ENCODE measurements around the gene VPS29. TPM values are rescaled to one million over a fixed set of nuclear protein-coding genes. Genes with fewer than 3 reads are reported as not detected.

VPS29 gene
- total RNA-seq, 3 donors from 2014 or later (not counting 1 experiment from before 2014, with no cell fraction given) = 94.3 to 115 (median 99.6) TPM

- no peaks in the 10 kb centered on the region for H3K9me3 ChIP-seq (ENCODE audit: control insufficient read depth, insufficient read depth, low read length)
- intact Hi-C loops (cut with micrococcal nuclease) = no loop called here
- peaks cover 20 to 24% of the 10 kb centered on the region in 2 donors for H3K4me1 Mint-ChIP-seq
- no peak for ATAC-seq
- no peaks in the 10 kb centered on the region for H3K9me3 Mint-ChIP-seq
- H3K4me3 Mint-ChIP-seq = no peak overlapping the region
- H3K4me3 ChIP-seq (ENCODE audit: low read length) = no peak overlapping the region
- H3K4me1 ChIP-seq (ENCODE audit: control insufficient read depth, insufficient read depth, low read length) = peaks cover 20% of the 10 kb centered on the region
- H3K36me3 Mint-ChIP-seq = no peaks in the 10 kb centered on the region
- no peaks in the 10 kb centered on the region for H3K27me3 Mint-ChIP-seq (ENCODE audit: low read depth in 2 of 2)
- TF ChIP-seq CTCF (IDR thresholded peaks at IDR 0.05) = no peak
- H3K27ac ChIP-seq (ENCODE audit: low read length) = no peak overlapping the region
- DNase-seq = no peak
- 100% methylated on average over 2 of the region's 3 CpGs for WGBS (ENCODE audit: insufficient coverage)
- no peak overlapping the region for H3K27ac Mint-ChIP-seq
- H3K36me3 ChIP-seq (ENCODE audit: control insufficient read depth, insufficient read depth, low read length) = no peaks in the 10 kb centered on the region
- H3K27me3 ChIP-seq (ENCODE audit: control insufficient read depth, insufficient read depth, low read length) = no peaks in the 10 kb centered on the region
Measured at GRCh38 chr12:110505332-110505731, 3.4 kb upstream of the VPS29 start.

- H3K36me3 Mint-ChIP-seq = no peaks in the 10 kb centered on the region
- DNase-seq (no peak), ATAC-seq (no peak)
- H3K27me3 Mint-ChIP-seq (ENCODE audit: low read depth in 2 of 2) = no peaks in the 10 kb centered on the region
- no peak overlapping the region for H3K27ac ChIP-seq (ENCODE audit: low read length)
- TF ChIP-seq CTCF (IDR thresholded peaks at IDR 0.05) = no peak
- no peak overlapping the region for H3K4me3 Mint-ChIP-seq
- H3K4me1 ChIP-seq (ENCODE audit: control insufficient read depth, insufficient read depth, low read length) = peaks cover 20% of the 10 kb centered on the region
- no CpG with 5 or more reads among the region's 1 CpG for WGBS (ENCODE audit: insufficient coverage)
- H3K27me3 ChIP-seq (ENCODE audit: control insufficient read depth, insufficient read depth, low read length) = no peaks in the 10 kb centered on the region
- H3K9me3 ChIP-seq (ENCODE audit: control insufficient read depth, insufficient read depth, low read length) = no peaks in the 10 kb centered on the region
- H3K4me3 ChIP-seq (ENCODE audit: low read length) = no peak overlapping the region
- intact Hi-C loops (cut with micrococcal nuclease) = loop anchor here (2.0 to 5.0 kb wide), 2 partner anchors 79 to 221 kb away; partner anchors contain the start of genes ATP2A2 and PPTC7
- peak overlapping the region in 1 of 2 donors; percentile 29 for H3K27ac Mint-ChIP-seq
- H3K9me3 Mint-ChIP-seq = no peaks in the 10 kb centered on the region
- H3K4me1 Mint-ChIP-seq = peaks cover 29 to 33% of the 10 kb centered on the region in 2 donors
- H3K36me3 ChIP-seq (ENCODE audit: control insufficient read depth, insufficient read depth, low read length) = no peaks in the 10 kb centered on the region
Measured at GRCh38 chr12:110503432-110503831, 1.5 kb upstream of the VPS29 start.

- Mint-ChIP-seq H3K36me3 (no peaks in the 10 kb centered on the region), H3K27ac (peak overlapping the region; percentile 98 to 100), H3K4me1 (peaks cover 29 to 33% of the 10 kb centered on the region in 2 donors), H3K27me3 (ENCODE audit: low read depth in 2 of 2) (no peaks in the 10 kb centered on the region), H3K9me3 (no peaks in the 10 kb centered on the region), H3K4me3 (peak overlapping the region; percentile 99)
- H3K36me3 ChIP-seq (ENCODE audit: control insufficient read depth, insufficient read depth, low read length) = peaks cover 4% of the 10 kb centered on the region
- ATAC-seq (peak in 2 of 3 donors; percentile 1 to 18), DNase-seq (no peak)
- no peaks in the 10 kb centered on the region for H3K9me3 ChIP-seq (ENCODE audit: control insufficient read depth, insufficient read depth, low read length)
- intact Hi-C loops (cut with micrococcal nuclease) = loop anchor here (1.0 to 5.0 kb wide), 2 partner anchors 51 to 219 kb away; partner anchors contain the start of genes ARPC3 and ATP2A2
- 0% methylated on average over 17 of the region's 17 CpGs for WGBS (ENCODE audit: insufficient coverage)
- no peak for TF ChIP-seq CTCF (IDR thresholded peaks at IDR 0.05)
- H3K27me3 ChIP-seq (ENCODE audit: control insufficient read depth, insufficient read depth, low read length) = no peaks in the 10 kb centered on the region
- H3K4me1 ChIP-seq (ENCODE audit: control insufficient read depth, insufficient read depth, low read length) = peaks cover 20% of the 10 kb centered on the region
- peak overlapping the region; percentile 97 for H3K4me3 ChIP-seq (ENCODE audit: low read length)
- peak overlapping the region; percentile 91 for H3K27ac ChIP-seq (ENCODE audit: low read length)
Measured at GRCh38 chr12:110501399-110501751, 536 bp downstream of the VPS29 start.

Data from natural killer cell (primary cell).